ENCODE measurements around the gene TGFBR3.

Gene TGFBR3

DNA sequence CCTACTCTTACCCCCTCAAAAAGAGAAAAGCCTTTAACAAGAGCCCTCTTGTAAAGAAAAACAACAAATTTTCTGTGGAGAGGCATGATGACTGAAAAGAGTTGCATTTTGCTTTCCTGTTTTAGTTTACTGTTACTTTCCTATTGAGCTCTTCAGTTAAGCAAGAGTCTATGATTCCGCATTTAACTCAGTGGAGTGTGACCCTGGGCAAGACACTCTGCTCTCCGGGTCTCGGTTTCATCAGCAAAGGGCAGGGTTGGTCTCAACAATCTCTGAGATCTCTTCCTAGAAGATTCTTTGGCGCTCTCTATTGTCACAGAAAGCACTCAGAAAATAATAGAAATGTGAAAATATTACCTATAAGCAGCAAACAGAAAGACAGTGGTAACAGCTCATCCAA lies 175.7 kb downstream of the TGFBR3 start:
- DNase-seq (ENCODE audit: low spot score) = no peak

- DNase-seq (ENCODE audit: low spot score) = no peak
Measured at GRCh38 chr1:91708691-91709090, 177.3 kb downstream of the TGFBR3 start.

GRCh38 chr1:91707890-91708218 lies 178.1 kb downstream of the TGFBR3 start:
- DNase-seq (ENCODE audit: low spot score) = no peak

DNA sequence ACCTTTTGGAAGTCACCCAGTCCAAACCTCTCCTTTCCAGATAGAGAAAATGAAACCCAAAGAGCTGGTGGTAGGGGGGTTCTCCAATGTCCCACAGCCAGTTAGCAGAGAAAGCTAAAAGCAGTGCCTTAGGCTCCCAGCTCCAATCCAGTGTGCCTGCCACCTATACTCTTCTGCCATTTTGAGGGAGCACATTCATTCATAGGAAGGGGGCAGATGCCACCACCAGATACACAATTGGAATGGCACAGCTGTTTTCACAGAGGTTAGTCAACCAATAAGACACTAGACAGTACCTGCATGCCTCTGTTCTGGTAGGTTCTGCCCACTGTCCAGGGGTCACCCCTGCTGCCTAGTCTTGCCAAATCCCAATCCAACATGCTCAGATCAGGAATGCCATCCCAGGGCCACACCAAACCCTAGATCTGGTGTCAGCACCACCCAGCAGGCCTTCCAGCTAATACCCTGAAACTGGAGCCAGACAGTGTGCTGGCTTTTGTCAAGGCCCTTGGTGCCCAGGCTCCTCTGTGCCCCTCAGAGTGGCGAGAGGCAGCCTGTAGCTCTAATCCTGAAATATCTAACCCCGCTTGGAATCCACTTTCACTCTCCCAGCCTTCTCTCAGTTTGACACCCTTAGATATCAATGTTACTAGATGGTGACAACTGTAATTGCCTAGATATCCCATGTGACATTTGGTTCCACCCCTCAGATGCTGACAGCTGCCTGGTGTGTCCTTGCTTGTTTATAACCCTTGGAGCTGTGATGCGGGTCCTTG lies 178.6 kb downstream of the TGFBR3 start:
- no peak for DNase-seq (ENCODE audit: low spot score)

GRCh38 chr1:91706140-91706957 lies 179.6 kb downstream of the TGFBR3 start:
- no peak for DNase-seq (ENCODE audit: low spot score)

- DNase-seq (ENCODE audit: low spot score) = no peak
Measured at GRCh38 chr1:91704746-91705145, 181.2 kb downstream of the TGFBR3 start.

DNA sequence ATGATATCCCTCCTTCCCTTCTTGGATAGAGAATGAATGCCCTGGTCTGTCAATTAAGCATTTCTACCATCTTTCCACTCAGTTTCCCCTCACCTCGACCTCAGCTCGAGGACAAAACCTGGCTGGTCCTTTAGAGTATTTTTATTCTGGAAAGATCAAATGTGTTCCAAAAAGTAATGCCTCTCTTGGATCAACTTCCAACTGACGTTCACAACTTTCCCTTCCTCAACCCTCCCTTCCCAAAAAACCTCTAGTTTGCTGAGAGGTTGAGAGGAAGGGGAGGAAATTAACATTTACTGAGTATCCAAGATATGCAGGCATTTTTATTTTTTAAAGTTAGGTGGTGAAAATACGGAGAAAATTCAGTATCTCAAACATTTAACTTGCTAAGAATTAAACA lies 182.9 kb downstream of the TGFBR3 start:
- DNase-seq (ENCODE audit: low spot score) = no peak

- no peak for DNase-seq (ENCODE audit: low spot score)
Measured at GRCh38 chr1:91701472-91701869, 184.5 kb downstream of the TGFBR3 start.

- DNase-seq (ENCODE audit: low spot score) = no peak
Measured at GRCh38 chr1:91700771-91701471, 185.0 kb downstream of the TGFBR3 start.

DNA sequence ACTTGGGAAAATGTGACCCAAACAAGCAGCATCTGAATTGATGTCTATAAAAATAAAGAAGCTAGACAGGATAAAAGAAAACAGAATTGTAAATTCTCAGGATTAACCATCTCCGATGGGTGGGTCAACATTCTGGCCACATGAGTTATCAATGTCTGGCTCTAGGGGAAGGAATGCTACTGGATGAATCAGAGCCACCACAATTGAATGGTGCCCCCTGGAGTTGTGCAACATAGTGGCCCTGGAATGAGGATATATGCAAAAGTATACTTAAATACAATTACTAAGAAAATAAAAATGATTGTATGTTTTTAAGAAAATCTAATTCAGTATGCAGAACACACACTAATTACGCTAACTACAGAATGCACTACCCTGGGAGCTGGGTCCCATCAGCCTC lies 185.6 kb downstream of the TGFBR3 start:
- no peak for DNase-seq (ENCODE audit: low spot score)

DNA sequence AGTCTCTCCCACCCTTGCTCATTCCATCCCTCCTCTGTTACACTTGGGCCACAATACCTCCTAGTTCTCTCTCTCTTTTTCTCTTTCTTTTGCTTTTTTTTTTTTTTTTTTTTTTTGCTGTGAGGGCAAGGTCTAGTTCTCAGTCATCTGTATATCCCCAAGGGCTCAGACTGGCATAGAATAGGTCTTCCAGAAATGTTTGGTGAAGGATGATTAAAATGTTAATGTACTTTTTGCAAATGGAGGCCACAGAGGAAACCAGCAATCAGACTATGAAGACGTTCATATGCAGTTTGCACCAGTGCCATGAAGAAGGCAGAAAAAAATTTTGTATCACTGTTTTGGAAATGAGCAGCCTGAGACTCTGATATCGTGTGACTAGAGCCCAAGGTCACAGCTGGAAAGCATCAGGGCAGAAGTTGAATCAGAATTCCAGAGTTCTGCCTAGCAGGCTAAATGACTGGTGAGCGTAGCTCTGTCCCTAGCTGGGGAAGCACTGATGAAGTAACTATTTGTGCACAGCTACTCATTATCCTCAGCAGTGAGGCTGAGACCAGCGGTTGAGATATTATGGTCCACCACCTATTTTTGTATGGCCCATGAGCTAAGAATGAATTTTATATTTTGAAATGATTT lies 186.5 kb downstream of the TGFBR3 start:
- no peak for DNase-seq (ENCODE audit: low spot score)

DNA sequence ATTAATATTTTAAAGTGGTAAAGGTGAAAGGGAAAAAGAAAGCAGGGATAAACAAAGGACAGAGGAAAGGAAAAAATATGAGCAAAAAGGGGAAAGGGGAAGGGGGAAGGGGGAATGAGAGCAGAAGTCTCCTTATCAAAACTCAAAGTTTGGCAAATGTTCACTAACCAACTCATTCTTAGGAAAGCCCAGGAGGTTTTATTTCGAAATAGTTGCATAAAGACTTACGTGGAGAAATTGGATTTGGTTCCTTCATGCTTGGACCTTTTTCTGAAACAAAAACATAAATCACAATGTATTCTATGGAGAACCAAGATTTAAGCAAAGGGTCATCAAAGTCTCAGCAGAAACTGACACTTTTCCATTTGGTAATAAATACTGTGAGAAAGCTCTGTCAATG lies 188.1 kb downstream of the TGFBR3 start:
- DNase-seq (ENCODE audit: low spot score) = no peak

DNA sequence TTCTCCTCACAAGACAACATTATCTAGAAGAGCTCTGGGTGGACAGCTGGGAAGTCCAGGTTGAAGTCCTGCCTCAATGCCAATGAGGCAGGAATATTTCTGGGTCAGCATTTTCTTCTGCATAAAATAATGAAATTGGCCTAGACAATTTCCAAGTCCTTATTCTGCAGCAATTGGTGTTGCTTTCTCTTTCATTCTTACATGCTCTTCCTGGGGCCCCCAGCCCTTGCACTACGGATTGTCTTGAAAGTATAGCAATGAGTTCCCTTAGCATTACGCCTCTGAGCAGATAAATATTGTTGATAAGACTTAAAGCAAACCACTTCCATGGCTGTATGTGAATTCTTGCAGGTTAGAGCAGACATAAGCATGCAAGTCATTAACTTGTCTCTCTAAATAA lies 188.5 kb downstream of the TGFBR3 start:
- peak; percentile 42 for DNase-seq (ENCODE audit: low spot score)

DNA sequence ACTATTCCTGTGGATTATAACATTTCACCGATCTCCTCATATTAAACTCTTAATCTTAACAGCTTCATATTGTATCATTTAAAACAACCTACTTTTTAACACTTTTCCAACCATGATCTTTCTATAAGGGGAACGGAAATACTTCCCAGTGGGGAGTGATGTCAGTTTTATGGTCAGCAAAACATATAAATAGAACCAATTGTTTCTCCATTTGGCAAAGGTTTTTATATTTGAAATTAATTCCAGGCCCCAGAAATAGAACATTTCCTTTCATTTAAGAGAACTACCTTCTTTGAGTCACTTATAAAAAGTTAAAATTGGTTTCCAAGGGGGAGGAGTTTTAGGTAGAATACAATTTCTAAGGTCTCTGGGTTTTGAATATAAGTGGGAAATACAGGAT lies 189.6 kb downstream of the TGFBR3 start:
- no peak for DNase-seq (ENCODE audit: low spot score)

GRCh38 chr1:91693557-91693956 lies 192.4 kb downstream of the TGFBR3 start:
- no peak for DNase-seq (ENCODE audit: low spot score)

- no peak for DNase-seq (ENCODE audit: low spot score)
Measured at GRCh38 chr1:91691525-91691924, 194.4 kb downstream of the TGFBR3 start.

DNA sequence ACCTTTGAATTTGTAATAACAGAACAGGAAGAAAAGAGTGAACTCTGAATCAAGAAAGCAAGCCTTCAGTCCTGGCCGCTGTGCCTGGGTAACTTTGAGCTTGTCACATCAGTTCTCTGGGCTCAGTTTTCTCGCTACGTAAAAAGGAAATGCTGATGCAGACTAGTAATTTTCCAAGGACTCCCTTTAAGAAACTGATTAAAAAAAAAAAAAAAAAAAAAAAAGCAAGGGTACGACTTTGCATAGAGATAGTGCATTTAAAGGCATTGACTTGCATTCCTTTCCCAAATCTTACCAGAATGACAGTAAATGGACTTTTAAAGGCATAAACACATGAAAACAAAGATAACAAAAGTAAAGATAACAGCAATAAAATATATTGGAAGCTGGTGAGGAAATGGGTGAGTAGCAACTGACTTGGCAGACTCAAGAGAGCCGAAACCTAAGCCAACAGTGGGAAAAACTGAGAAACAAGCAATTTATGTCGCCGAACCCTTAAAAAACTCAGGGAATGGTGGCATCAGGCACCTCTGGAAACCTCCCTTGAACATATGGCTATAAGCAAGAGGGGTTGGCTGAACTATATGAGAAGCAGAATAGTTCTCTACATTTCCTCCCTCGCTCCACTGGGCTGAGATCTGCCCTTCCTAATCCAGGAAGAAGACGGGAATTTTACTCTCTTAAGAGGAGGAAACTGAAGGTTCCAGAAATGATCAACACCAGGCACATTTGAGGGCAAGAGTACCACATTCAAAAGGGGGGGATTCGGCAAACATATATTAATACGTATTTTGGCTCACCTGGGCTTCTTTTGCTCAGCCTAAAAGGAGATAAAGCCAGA lies 196.1 kb downstream of the TGFBR3 start:
- DNase-seq (ENCODE audit: low spot score) = no peak

GRCh38 chr1:91687452-91687851 lies 198.5 kb downstream of the TGFBR3 start:
- DNase-seq (ENCODE audit: low spot score) = no peak

GRCh38 chr1:91685994-91686393 lies 200.0 kb downstream of the TGFBR3 start:
- no peak for DNase-seq (ENCODE audit: low spot score)

DNA sequence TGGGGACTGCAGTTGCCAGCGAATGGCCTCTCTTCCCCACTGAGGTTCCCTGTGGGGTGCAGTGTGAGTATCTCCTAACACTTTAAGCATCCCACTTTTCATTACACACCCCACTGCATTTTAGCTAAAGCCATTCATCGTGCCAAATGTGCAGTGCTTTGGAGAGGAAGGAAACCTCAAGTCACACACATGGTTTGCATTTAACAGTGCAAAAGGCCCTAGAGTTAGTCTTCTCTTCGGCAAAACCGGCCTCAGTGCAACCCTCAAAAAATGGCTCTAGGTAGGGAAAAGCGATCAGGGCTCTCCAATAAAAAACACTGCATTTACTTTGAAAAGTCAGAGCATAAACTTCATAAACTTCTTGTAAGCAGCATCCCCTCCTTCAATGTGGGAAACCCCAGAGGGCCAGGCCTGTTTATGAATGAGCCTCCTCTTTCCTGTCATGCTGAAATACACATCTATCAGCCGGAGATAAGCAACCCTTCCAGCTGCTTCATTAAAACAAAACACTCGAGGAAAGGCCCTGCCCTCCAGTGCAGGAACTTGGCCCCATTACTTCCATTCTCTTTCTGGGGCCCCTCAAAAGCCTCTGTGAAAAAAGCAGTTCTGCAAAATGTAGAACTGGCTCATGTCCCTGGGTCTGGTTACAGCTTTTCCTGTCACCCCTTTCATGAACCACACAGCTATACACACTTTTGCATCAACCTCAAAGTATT lies 201.3 kb downstream of the TGFBR3 start:
- peak; percentile 3 for DNase-seq (ENCODE audit: low spot score)

DNA sequence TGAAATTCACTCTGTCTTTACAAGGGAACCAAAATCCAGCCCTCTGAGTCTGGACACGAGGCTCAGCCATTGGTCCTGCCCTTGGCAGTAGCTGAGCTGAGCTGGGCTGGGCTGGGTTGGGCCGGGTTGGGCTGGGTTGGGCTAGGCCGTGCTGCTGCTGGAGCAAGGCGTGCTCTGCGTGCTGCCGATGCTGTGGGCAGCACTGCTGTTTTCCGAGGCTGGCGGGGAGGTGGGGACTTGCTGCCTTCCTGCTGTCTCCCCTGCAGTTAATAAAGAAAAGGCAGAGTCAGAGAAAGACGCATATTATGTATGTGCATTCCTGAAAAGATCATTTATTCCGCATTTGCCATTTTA lies 202.4 kb downstream of the TGFBR3 start:
- DNase-seq (ENCODE audit: low spot score) = no peak
